Lower leg skin (tissue), 3 donors: ENCODE results near the gene BUD23.
"Not testable (repeated sequence)": the region's sequence is repeated elsewhere in the genome, so short reads cannot be mapped to it uniquely, and the experiment has no call there.

Experiments used
- CTCF ChIP-seq, 3 donors: fragments of 450-650 bp; IDR thresholded peaks; one replicate each; pipeline ENCODE4 v1.5.1; 2016; ENCODE audit warnings: antibody characterized with exemption in 3 of 3, mild to moderate bottlenecking in 3 of 3, moderate library complexity in 2 of 3
- POLR2A ChIP-seq, 2 donors: fragments of 450-650 bp; IDR thresholded peaks; one replicate each; pipeline ENCODE4 v1.6.1; 2016 to 2017; ENCODE audit warnings: antibody characterized with exemption in 2 of 2, mild to moderate bottlenecking in 1 of 2, moderate library complexity in 1 of 2

- TF ChIP-seq CTCF, POLR2A (IDR thresholded peaks at IDR 0.05): not testable (repeated sequence)
These were observed 7.3 kb upstream of the BUD23 start for GRCh38 chr7:73676062-73676461.
